ENCODE measurements around the gene EFNA3. TPM values are rescaled to one million over a fixed set of nuclear protein-coding genes. Genes with fewer than 3 reads are reported as not detected.

Gene EFNA3, protein sequence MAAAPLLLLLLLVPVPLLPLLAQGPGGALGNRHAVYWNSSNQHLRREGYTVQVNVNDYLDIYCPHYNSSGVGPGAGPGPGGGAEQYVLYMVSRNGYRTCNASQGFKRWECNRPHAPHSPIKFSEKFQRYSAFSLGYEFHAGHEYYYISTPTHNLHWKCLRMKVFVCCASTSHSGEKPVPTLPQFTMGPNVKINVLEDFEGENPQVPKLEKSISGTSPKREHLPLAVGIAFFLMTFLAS
- 2.4 TPM for total RNA-seq

GRCh38 chr1:155078469-155079209, at the start of gene EFNA3:
Gene EFNA3, plus strand, starts transcription at chr1:155078837. Its CDS starts 105 bp downstream, at chr1:155078942.
- intact Hi-C loops (cut with DNase I) = no loop called here
- peak; percentile 84 for ATAC-seq
- DNase-seq (ENCODE audit: low spot score) = peak; percentile 89

DNA sequence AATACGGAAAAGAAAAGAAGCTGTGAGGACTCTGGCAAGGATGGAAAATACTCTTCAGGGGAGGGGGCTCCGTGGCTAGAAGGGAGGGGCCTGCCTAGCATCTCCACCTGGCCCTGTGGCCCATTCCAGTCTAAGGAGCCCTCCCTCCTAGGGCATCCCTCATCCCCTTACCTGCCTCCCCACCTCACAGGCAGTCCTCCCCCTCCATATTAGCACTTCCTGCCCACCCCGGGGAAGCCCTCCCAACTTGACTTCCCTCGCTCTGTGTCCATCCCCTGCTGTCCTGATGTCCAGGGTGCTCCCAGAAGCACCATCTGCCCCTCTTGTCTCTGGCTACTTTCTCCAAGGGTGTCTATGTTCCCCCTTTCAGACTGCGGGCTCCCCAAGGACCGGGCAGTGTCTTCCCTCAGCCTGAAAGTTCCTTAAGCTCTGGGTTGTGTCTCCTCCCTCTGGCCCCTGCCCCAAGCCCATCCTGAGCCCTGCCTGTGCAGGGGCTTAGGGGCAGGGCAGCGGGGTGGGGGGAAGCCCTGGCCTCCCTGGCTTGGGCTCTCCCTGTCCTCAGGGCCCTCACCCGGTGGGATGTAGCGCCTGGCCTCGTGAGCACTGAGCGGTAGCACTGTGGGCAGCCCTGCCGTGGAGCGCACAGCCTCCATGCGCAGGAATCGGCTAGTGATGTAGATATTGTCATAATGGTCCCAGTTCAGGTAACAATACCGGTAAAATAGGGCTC, 49.0 kb upstream of the EFNA3 start:
- DNase-seq (ENCODE audit: low spot score) (no peak), ATAC-seq (no peak)
- intact Hi-C loops (cut with DNase I) = loop anchor here (10.0 kb wide), 1 partner anchor 935 kb away; no protein-coding TSS in a partner anchor

GRCh38 chr1:155030243-155030795, 48.3 kb upstream of the EFNA3 start:
- intact Hi-C loops (cut with DNase I) = loop anchor here (10.0 kb wide), 1 partner anchor 936 kb away; no protein-coding TSS in a partner anchor
- DNase-seq (ENCODE audit: low spot score) (no peak), ATAC-seq (no peak)

DNA sequence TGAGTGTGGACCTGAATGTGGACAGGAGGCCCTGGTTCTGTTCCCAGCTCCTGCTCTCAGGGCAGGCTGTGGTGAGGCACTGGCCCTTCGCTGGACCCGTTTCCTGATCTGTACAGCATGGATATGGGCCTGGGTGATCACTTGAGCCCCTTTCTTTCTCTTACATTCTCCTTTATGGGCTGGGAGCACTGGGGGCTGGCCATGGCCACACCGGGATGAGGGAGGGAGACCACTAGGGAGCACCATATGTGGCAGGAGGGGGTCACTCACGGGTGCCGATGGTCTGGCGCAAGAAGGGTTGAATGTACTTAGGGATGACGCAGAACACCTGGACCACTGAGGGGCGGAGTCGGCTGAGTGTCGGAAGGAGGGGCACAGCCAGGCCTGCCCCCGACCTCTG, 47.7 kb upstream of the EFNA3 start:
- no peak for ATAC-seq
- DNase-seq (ENCODE audit: low spot score) = no peak
- intact Hi-C loops (cut with DNase I) = loop anchor here (10.0 kb wide), 1 partner anchor 936 kb away; no protein-coding TSS in a partner anchor

DNA sequence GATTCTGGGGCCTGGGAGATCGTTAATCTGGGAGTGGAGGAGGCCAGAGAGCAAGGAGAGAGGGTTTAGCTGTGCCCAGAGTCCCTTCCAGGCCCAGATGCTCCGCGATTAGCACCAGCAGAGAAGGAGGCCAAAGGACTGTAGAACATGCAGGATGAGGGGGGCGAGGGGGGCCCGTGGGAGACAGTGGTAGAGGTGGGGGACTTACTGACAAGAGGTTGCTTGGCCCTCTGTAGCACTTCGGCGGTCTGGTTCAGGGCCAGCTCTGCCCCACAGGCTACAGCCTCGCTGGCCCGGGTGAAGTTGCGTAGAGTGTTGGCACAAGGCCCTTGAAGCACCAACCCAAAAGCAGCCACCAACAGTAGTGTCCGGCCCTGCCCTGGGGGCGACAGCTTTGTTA, 45.8 kb upstream of the EFNA3 start:
- ATAC-seq (no peak), DNase-seq (ENCODE audit: low spot score) (no peak)
- intact Hi-C loops (cut with DNase I) = loop anchor here (10.0 kb wide), 1 partner anchor 938 kb away; no protein-coding TSS in a partner anchor

DNA sequence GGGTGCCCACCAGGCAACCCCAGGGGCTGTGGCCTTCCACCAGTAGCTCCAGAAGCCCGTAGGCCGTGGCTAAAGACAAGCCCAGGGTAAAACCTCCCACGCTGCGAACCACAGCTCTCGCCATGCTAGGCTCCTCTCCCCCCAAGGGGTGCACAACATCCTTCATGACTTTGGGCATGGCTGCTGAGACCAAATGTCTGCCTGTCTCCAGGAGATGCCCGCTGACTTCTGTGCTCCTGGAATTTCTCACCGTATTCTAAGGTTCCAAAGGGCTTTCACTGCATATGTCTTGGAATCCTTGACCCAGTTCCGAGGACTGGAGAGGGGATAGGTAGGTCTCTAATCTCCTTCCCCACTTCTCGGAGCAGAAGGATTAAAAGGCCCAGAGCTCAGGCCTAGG, 45.1 kb upstream of the EFNA3 start, which contains the start of the genes DCST1 and DCST2:
DCST1 (plus strand) TSS at position 301 of the 400 bp plus-strand sequence. CDS start 213 bp downstream, outside the sequence.
DCST2 (minus strand) TSS at position 258 of the 400 bp plus-strand sequence; CDS start at position 178, 80 bp downstream.
- no peak for DNase-seq (ENCODE audit: low spot score)
- intact Hi-C loops (cut with DNase I) = loop anchor here (10.0 kb wide), 1 partner anchor 939 kb away; no protein-coding TSS in a partner anchor
- ATAC-seq = no peak

DNA sequence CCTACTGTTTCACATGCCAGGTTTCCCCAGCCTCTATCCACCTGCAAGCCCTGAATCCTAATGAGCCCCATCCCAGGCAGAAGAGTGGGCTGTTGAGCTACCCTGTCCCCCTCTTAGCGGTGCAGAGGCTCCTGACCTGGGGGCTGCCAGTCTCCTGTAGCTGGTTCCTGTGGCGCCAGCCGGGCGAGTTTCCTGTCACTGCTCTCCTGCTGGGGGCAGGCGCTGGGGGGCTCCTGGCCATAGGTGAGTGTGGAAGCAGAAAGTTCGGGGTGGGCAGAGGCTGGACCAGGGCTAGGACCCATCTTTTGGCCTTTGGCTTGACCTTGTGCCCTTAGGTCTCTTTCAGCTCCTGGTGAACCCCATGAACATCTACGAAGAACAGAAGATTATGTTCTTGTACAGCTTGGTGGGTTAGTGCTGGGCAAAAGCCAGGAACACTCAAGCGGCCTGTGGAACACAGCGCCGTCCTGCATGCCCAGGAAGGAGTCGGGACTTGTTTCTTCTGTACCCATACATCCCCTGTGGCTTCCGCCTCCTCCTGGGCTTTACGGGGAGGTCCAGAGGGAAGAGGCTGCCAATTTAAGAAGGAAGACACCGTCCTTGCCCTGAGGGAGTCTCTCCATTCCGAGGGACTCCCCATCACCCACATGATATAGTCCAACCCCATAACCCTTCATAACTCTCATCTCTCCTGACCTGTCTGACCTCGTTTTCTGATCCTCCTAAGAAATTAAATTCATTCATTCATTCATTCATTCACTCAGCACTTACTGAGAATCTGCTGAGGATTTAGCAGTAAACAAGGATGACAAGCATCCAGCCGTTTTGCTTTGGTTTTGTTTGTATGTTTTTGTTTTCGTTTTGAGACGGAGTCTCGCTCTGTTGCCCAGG, 44.1 kb upstream of the EFNA3 start:
- intact Hi-C loops (cut with DNase I) = loop anchor here (10.0 kb wide), 1 partner anchor 940 kb away; no protein-coding TSS in a partner anchor
- ATAC-seq = no peak
- no peak for DNase-seq (ENCODE audit: low spot score)

DNA sequence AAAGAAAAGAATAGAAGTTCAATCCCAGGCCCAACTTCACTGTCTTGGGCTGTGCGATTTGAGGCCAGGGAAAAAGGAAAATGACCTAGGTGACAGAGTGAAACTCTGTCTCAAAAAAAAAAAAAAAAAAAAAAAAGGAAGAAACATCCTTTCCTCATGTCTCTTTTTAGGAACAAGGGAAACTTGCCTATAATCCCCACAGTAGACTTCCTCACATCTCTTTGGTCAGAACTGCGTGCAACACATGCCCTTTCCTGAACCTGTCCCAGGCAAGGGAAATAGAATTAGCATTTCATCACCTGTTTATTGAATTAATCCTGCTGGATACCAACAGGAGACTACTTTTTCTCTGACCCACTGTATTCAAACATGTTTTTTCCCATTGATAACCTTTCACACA, 42.7 kb upstream of the EFNA3 start:
- ATAC-seq = no peak
- intact Hi-C loops (cut with DNase I) = loop anchor here (10.0 kb wide), 1 partner anchor 941 kb away; no protein-coding TSS in a partner anchor
- no peak for DNase-seq (ENCODE audit: low spot score)

GRCh38 chr1:155037043-155037442, 41.6 kb upstream of the EFNA3 start:
- DNase-seq (ENCODE audit: low spot score) (no peak), ATAC-seq (no peak)
- intact Hi-C loops (cut with DNase I) = loop anchor here (10.0 kb wide), 1 partner anchor 942 kb away; no protein-coding TSS in a partner anchor

DNA sequence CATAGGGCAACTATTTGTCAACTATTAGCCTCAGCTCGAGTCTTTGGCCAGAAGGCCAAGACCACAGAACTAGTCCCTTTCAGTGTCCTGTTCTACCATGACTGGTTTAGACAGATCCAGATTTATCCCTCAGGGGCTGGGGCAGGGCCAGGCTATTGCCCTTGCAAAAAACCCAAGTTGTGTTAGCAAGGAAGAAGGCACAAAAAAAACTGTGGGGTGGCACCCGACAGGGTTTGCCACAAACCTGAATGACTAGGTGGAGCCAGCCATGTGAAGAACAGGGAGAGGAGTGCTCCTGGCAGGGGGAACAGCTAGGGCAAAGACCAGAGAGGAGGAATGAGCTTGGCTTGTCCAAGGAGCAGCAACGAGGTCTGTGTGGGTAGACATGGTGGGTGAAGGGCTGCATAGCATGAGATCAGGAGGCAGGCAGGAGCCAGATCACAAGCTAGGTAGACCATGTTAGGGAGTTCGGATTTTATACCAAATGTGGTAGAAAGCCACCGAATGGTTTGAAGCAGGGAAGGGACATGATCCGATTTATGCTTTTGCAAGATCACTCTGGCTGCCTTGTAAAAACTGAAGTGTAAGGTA, 40.7 kb upstream of the EFNA3 start:
- intact Hi-C loops (cut with DNase I) = loop anchor here (10.0 kb wide), 1 partner anchor 943 kb away; no protein-coding TSS in a partner anchor
- DNase-seq (ENCODE audit: low spot score) (no peak), ATAC-seq (no peak)

DNA sequence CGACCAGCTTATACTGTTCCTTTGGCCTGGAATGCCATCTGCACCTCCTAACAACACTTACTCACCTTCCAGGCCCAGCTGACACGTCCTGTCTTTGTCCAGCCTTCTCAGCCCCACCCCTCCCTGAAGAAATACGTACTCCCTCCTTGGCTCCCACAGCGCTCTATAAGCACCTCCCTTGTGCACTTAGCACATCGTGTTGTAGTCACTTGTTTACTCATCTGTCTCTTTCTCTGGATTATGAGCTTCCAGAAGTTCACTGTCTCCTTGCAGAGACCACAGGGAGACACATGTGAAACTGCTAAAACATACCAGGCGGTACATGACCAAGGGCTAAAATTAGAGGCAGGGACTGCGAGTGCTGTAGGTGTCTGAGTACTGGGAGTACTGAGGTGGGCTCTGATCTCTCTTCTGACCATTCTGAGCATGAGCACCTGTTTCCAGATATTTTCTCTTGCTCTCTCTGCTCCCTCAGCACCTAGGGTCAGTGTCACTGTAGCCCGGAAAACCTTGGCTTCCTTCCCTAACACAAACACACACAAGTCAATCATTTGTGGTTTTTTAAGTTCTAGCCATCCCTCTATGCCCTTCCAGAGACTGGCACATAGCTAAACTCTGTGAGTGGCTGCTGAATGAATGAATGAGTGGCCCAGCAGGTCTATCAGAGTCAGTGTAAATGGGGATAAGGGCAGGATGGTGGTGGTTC, 39.9 kb upstream of the EFNA3 start:
- intact Hi-C loops (cut with DNase I) = loop anchor here (10.0 kb wide), 1 partner anchor 944 kb away; no protein-coding TSS in a partner anchor
- ATAC-seq = peak; percentile 62
- DNase-seq (ENCODE audit: low spot score) = no peak

- intact Hi-C loops (cut with DNase I) = loop anchor here (10.0 kb wide), 1 partner anchor 944 kb away; no protein-coding TSS in a partner anchor
- no peak for DNase-seq (ENCODE audit: low spot score)
- ATAC-seq = no peak
Measured at GRCh38 chr1:155039308-155039669, 39.3 kb upstream of the EFNA3 start.

- DNase-seq (ENCODE audit: low spot score) (no peak), ATAC-seq (no peak)
- intact Hi-C loops (cut with DNase I) = no loop called here
Measured at GRCh38 chr1:155040358-155041093, 38.1 kb upstream of the EFNA3 start.

DNA sequence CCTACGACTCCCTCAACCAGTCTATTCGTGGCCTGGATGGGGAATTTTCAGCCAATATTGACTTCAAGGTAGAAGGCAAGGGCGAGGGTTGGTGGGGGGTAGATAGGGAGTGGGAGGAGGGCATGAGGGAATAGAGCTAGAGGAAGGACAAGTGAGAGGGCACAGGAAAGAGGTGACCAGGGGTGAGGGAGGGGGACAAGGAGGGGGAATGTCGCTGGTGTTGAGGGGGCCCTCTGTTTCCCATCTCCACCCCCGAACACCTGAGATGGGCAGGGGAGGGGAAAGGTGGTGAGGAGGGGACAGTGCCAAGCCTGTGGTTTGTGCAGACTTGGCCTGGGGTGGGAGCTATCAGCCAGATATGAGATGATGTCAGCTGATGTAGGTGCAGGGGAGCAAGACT, 35.8 kb upstream of the EFNA3 start:
- no peak for DNase-seq (ENCODE audit: low spot score)
- intact Hi-C loops (cut with DNase I) = no loop called here
- ATAC-seq = no peak

DNA sequence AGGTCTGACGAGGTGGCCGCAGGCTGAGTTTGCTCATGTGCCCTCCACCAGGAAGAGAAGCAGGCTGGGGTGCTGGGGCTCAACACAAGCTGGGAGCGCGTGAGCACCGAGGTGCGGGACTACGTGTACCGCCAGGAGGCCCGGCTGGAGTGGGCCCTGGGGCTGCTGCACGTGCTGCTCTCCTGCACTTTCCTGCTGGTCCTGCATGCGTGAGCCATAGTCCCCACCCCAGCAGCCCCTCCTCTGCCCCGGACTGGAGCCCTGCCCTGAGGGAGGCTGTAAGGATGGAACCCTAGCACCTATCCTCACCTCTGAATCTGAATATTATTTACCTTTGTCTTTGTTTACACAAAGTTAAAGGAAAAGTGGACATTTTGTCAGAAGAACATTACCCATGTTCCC, 35.3 kb upstream of the EFNA3 start:
- intact Hi-C loops (cut with DNase I) = no loop called here
- ATAC-seq (no peak), DNase-seq (ENCODE audit: low spot score) (no peak)

DNA sequence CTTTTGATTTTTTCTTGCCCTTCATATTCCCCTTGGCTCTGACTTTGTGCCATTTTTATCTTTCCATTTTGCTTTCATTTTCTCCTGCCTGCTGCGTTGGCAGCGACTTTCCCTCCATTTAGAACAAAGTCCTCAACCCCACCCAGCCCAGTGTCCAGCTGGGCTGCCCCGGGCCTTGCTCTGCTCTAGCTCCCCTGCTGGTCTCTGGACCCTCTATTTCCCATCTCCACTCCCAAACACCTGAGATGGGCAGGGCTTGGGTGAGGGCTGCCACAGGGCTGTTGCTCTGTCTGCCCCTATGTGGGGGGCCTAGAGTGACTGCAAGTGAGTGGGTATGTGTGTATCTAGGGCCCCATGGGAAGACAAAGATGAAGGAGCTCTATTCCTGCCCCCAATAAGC, 34.8 kb upstream of the EFNA3 start:
- DNase-seq (ENCODE audit: low spot score) = no peak
- ATAC-seq = no peak
- intact Hi-C loops (cut with DNase I) = no loop called here
